Measurements from ENCODE around the gene KRTAP16-1.

- TF ChIP-seq CTCF (conservative IDR thresholded peaks at IDR 0.05 in 1 of 2, IDR thresholded peaks at IDR 0.05 in 1 of 2; ENCODE audit: extremely low read depth in 1 of 2, insufficient read depth in 1 of 2, low read depth in 1 of 2, low read length in 2 of 2) (no peak), EZH2 (IDR thresholded peaks at IDR 0.05; ENCODE audit: borderline replicate concordance, low read length) (no peak)
Measured at GRCh38 chr17:41267711-41268110, 41.4 kb downstream of the KRTAP16-1 start.
